ENCODE data around the gene TUBA1B. TPM values are rescaled to one million over a fixed set of nuclear protein-coding genes. Genes with fewer than 3 reads are reported as not detected.

The TUBA1B gene
- total RNA-seq, 1 experiment from 2014 or later, result 1,866 TPM

DNA sequence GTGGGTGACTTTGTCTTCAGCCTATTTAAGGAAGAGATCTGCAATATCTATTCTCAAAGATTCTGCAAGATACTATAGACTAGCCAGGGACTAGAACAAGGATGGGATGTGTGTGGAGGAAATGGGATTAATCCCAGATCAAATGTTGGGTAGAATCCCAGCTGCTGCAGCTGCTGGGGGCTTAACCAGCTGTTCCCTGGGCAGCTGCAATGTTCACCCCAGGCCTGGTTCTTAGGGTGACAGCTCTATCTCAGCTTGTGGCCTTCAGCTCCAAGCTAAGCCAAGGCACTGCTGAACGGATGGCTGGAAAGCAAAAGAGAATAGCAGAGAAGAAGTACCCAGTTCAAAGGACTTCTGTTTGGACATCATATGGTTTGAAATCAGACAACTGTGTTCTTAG lies 51.4 kb downstream of the TUBA1B start:
- intact Hi-C loops (cut with micrococcal nuclease; ENCODE audit: unreplicated experiment), result no loop called here
- no peaks in the 10 kb centered on the region for H3K27me3 Mint-ChIP-seq (ENCODE audit: insufficient read depth, unreplicated experiment)
- H3K4me1 Mint-ChIP-seq (ENCODE audit: low read depth, unreplicated experiment), result no peaks in the 10 kb centered on the region
- TF ChIP-seq, protein P1, sequence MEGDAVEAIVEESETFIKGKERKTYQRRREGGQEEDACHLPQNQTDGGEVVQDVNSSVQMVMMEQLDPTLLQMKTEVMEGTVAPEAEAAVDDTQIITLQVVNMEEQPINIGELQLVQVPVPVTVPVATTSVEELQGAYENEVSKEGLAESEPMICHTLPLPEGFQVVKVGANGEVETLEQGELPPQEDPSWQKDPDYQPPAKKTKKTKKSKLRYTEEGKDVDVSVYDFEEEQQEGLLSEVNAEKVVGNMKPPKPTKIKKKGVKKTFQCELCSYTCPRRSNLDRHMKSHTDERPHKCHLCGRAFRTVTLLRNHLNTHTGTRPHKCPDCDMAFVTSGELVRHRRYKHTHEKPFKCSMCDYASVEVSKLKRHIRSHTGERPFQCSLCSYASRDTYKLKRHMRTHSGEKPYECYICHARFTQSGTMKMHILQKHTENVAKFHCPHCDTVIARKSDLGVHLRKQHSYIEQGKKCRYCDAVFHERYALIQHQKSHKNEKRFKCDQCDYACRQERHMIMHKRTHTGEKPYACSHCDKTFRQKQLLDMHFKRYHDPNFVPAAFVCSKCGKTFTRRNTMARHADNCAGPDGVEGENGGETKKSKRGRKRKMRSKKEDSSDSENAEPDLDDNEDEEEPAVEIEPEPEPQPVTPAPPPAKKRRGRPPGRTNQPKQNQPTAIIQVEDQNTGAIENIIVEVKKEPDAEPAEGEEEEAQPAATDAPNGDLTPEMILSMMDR (IDR thresholded peaks at IDR 0.05; ENCODE audit: insufficient read depth in 1 of 2, low read depth in 1 of 2, low read length in 1 of 2, severe bottlenecking in 1 of 2, unreplicated experiment in 1 of 2), result no peak
- H3K4me3 ChIP-seq (ENCODE audit: low read depth, low read length), result no peak overlapping the region
- CTCF ChIA-PET, result interaction anchor here (2.6 kb wide), 1 partner anchor 8 kb away, joined by 13 read pairs; no protein-coding TSS in a partner anchor
- no peak for DNase-seq
- H3K36me3 Mint-ChIP-seq (ENCODE audit: insufficient read depth, unreplicated experiment), result no peaks in the 10 kb centered on the region
- no peaks in the 10 kb centered on the region for H3K27me3 ChIP-seq (replicated peaks; ENCODE audit: control insufficient read depth, insufficient read depth, low read length)
- H3K4me1 ChIP-seq, result no peaks in the 10 kb centered on the region
- H3K36me3 ChIP-seq (ENCODE audit: control insufficient read depth, insufficient read depth, low read length), result no peaks in the 10 kb centered on the region
- POLR2A ChIA-PET, result no interaction called here
- no peak overlapping the region for H3K4me3 Mint-ChIP-seq (ENCODE audit: unreplicated experiment)
- H3K9me3 Mint-ChIP-seq (ENCODE audit: unreplicated experiment), result no peaks in the 10 kb centered on the region
- no peaks in the 10 kb centered on the region for H3K9me3 ChIP-seq
- BruUV-seq (replicated peaks), result no TSS peak
- no peak overlapping the region for H3K27ac Mint-ChIP-seq (ENCODE audit: unreplicated experiment)

Other genes starting within 250 kb of the TUBA1B start
- 79.5 and 83.2 TPM in 2 replicates for gene FKBP11, start 205.9 kb downstream of the TUBA1B start, total RNA-seq (2022)
- gene ARF3, start 173.9 kb downstream of the TUBA1B start, total RNA-seq (2022), result 249 and 257 TPM in 2 replicates
- 4.2 and 4.4 TPM in 2 replicates for gene WNT10B, start 159.7 kb downstream of the TUBA1B start, total RNA-seq (2022)
- 0.63 TPM in 1 of 2 replicates, not detected in the other for gene WNT1, start 153.1 kb downstream of the TUBA1B start, total RNA-seq (2022)
- gene DDN, start 132.0 kb downstream of the TUBA1B start, total RNA-seq (2022), result 1.7 and 1.9 TPM in 2 replicates
- gene PRKAG1, start 112.6 kb downstream of the TUBA1B start, total RNA-seq (2022), result 60.3 and 61.4 TPM in 2 replicates
- 139 and 140 TPM in 2 replicates for gene KMT2D, start 70.6 kb downstream of the TUBA1B start, total RNA-seq (2022)
- gene RHEBL1, start 61.4 kb downstream of the TUBA1B start, total RNA-seq (2022), result 2.5 and 2.6 TPM in 2 replicates
- gene DHH, start 36.6 kb downstream of the TUBA1B start, total RNA-seq (2022), result 0.16 TPM in 1 of 2 replicates, not detected in the other
- 43.1 and 43.9 TPM in 2 replicates for gene LMBR1L, start 20.5 kb downstream of the TUBA1B start, total RNA-seq (2022)
- 8.5 and 9.1 TPM in 2 replicates for gene TUBA1A, start 57.7 kb upstream of the TUBA1B start, total RNA-seq (2022)
- gene TUBA1C, start 133.7 kb upstream of the TUBA1B start, total RNA-seq (2022), result 636 and 638 TPM in 2 replicates
- gene PRPH, start 163.8 kb upstream of the TUBA1B start, total RNA-seq (2022), result 3.2 and 4.9 TPM in 2 replicates
- gene TROAP, start 191.9 kb upstream of the TUBA1B start, total RNA-seq (2022), result 134 and 135 TPM in 2 replicates
- gene C1QL4, start 205.8 kb upstream of the TUBA1B start, total RNA-seq (2022), result 2.6 and 3.6 TPM in 2 replicates
- 40.6 and 47.7 TPM in 2 replicates for gene DNAJC22, start 215.5 kb upstream of the TUBA1B start, total RNA-seq (2022)
- 43.1 and 48.9 TPM in 2 replicates for gene SPATS2, start 236.1 kb upstream of the TUBA1B start, total RNA-seq (2022)